PC-9 (cell line): Measurements from ENCODE around the gene PDGFD. TPM values are rescaled to one million over a fixed set of nuclear protein-coding genes. Genes with fewer than 3 reads are reported as not detected.

Experiments used
- BruUV-seq: library from RNA; stranded (reverse); fragments of 400-500 nt; replicated peaks from 2 replicates; lab custom pipeline; 2021; lab: Mats Ljungman, UMichigan
- CTCF ChIA-PET: fragments of 300-600 bp; sonication (Branson Sonifier 250); formaldehyde crosslinking; loops from one replicate; lab custom pipeline; 2022; ENCODE audit warnings: antibody characterized with exemption; lab: Charles Lee
- POLR2A ChIA-PET: fragments of 300-600 bp; sonication (Branson Sonifier 250); formaldehyde crosslinking; loops from one replicate; lab custom pipeline; 2022; ENCODE audit warnings: antibody characterized with exemption; ENCODE audit not compliant: unreplicated experiment; lab: Charles Lee
- DNase-seq, 2 experiments: peaks; one replicate each; pipeline versions ENCODE4 v3.0.0 to v3.0.0-alpha.2; 2015 to 2022; ENCODE audit warnings: mixed read lengths in 1 of 2
- H2AFZ ChIP-seq: fragments of 200-600 bp; sonication (generic); 2 replicates; pipeline ENCODE4 v1.8.1; 2017; ENCODE audit warnings: antibody characterized with exemption
- H3F3A ChIP-seq: fragments of 200-600 bp; sonication (generic); 2 replicates; pipeline ENCODE4 v1.8.1; 2017; ENCODE audit warnings: antibody characterized with exemption, mild to moderate bottlenecking, low read depth; ENCODE audit not compliant: insufficient read depth
- H3K27ac ChIP-seq: fragments of 200-600 bp; sonication (generic); 2 replicates; pipeline ENCODE4 v1.6.1; 2016; ENCODE audit warnings: mixed run types
- H3K27me3 ChIP-seq: fragments of 200-600 bp; sonication (generic); 2 replicates; pipeline ENCODE4 v1.6.1; 2016; ENCODE audit warnings: low read depth, mixed run types; ENCODE audit not compliant: insufficient read depth
- H3K36me3 ChIP-seq: fragments of 200-600 bp; sonication (generic); 2 replicates; pipeline ENCODE4 v1.6.1; 2016; ENCODE audit warnings: low read depth, mixed run types
- H3K4me1 ChIP-seq: fragments of 200-600 bp; sonication (generic); replicated peaks from 2 replicates; pipeline ENCODE4 v1.6.1; 2016; ENCODE audit warnings: mixed run types; ENCODE audit not compliant: insufficient read depth
- H3K4me2 ChIP-seq: fragments of 200-600 bp; sonication (generic); 2 replicates; pipeline ENCODE4 v1.6.1; 2017; ENCODE audit warnings: mixed run types
- H3K4me3 ChIP-seq: fragments of 200-600 bp; sonication (generic); 2 replicates; pipeline ENCODE4 v1.6.1; 2016; ENCODE audit warnings: mixed run types
- H3K79me2 ChIP-seq: fragments of 200-600 bp; sonication (generic); 2 replicates; pipeline ENCODE4 v1.6.1; 2017; ENCODE audit warnings: low read depth, mixed run types
- H3K9me2 ChIP-seq: fragments of 200-600 bp; sonication (generic); 2 replicates; pipeline ENCODE4 v1.8.1; 2017; ENCODE audit warnings: mild to moderate bottlenecking; ENCODE audit not compliant: insufficient read depth
- H3K9me3 ChIP-seq: fragments of 200-600 bp; sonication (generic); 2 replicates; pipeline ENCODE4 v1.8.1; 2016; ENCODE audit warnings: low read depth; ENCODE audit not compliant: insufficient read depth
- H4K20me1 ChIP-seq: fragments of 200-600 bp; sonication (generic); 2 replicates; pipeline ENCODE4 v1.8.1; 2017; ENCODE audit not compliant: insufficient read depth
- EZH2 ChIP-seq: fragments of 200-600 bp; sonication (generic); IDR thresholded peaks from 2 replicates; pipeline ENCODE4 v1.8.0; 2017; ENCODE audit warnings: antibody characterized with exemption, low read depth
- intact Hi-C: fragments of 100-400 bp; cut with micrococcal nuclease; formaldehyde crosslinking; loops from one replicate; pipeline ENCODE4 v1.10.0; 2022; ENCODE audit not compliant: unreplicated experiment
- total RNA-seq: library from RNA; stranded (reverse); gene quantifications from 2 replicates; pipeline ENCODE4 v1.2.3, GENCODE V29; 2021
- TF ChIP-seq, protein P1 (sequence below): fragments of 200-600 bp; sonication (generic); conservative IDR thresholded peaks from 2 replicates; pipeline ENCODE4 v1.6.1; 2017; ENCODE audit warnings: mixed run types, antibody characterized with exemption, mild to moderate bottlenecking, moderate library complexity

PDGFD gene
- total RNA-seq, 1 experiment from 2014 or later: 6.1 TPM

DNA sequence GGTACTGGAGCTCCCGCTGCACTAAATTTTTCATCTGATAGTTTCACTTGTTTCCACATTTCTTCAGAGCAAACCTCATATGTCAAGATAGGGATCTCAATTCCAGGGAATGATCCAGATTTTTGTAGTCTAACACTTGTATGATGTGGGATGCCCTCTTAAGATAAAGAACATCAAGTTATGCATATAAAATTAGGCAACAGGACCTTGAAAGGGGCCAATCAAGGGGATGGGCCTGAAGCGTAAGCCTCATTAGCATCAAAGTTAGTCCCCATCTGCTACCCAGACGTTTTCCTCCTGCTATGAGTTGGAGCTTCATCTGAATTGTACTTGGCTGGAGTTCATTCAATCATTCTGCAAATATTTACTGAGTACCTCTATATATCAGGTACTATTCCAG is 17.5 kb downstream of the PDGFD start:
- no peak overlapping the region for H3K4me2 ChIP-seq
- H3K79me2 ChIP-seq: no peaks in the 10 kb centered on the region
- H3K9me3 ChIP-seq: no peaks in the 10 kb centered on the region
- intact Hi-C loops: no loop called here
- H3F3A ChIP-seq: no peaks in the 10 kb centered on the region
- TF ChIP-seq, protein P1, sequence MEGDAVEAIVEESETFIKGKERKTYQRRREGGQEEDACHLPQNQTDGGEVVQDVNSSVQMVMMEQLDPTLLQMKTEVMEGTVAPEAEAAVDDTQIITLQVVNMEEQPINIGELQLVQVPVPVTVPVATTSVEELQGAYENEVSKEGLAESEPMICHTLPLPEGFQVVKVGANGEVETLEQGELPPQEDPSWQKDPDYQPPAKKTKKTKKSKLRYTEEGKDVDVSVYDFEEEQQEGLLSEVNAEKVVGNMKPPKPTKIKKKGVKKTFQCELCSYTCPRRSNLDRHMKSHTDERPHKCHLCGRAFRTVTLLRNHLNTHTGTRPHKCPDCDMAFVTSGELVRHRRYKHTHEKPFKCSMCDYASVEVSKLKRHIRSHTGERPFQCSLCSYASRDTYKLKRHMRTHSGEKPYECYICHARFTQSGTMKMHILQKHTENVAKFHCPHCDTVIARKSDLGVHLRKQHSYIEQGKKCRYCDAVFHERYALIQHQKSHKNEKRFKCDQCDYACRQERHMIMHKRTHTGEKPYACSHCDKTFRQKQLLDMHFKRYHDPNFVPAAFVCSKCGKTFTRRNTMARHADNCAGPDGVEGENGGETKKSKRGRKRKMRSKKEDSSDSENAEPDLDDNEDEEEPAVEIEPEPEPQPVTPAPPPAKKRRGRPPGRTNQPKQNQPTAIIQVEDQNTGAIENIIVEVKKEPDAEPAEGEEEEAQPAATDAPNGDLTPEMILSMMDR: no peak
- no peak for TF ChIP-seq EZH2
- H3K9me2 ChIP-seq: no peaks in the 10 kb centered on the region
- no peak overlapping the region for H2AFZ ChIP-seq
- no TSS peak for BruUV-seq
- ChIA-PET POLR2A (no interaction called here), CTCF (no interaction called here)
- DNase-seq: no peak
- H3K27ac ChIP-seq: no peak overlapping the region
- no peaks in the 10 kb centered on the region for H3K36me3 ChIP-seq
- H3K4me1 ChIP-seq: no peaks in the 10 kb centered on the region
- H3K4me3 ChIP-seq: no peak overlapping the region
- no peaks in the 10 kb centered on the region; the same call in 1 of the 2 replicates for H4K20me1 ChIP-seq
- no peaks in the 10 kb centered on the region for H3K27me3 ChIP-seq

DNA sequence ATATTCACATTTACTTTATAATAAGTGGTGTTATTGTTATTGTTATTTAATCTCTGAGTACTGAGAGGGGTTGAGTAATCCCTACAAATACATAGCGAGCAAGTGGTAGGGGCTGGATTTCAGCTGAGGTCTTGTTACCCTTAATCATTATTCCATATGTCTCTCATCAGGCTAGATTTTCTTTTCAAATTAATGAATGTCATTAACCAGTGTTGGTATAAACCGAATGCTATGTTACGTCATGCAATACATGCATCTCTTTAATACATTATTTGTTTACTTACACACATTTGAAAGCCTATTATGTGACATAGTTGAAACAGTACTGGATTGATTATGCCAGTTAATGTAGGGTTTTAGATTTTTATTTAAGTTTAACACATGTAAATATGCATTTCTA is 18.9 kb downstream of the PDGFD start:
- CTCF ChIA-PET: no interaction called here
- H2AFZ ChIP-seq: no peak overlapping the region
- intact Hi-C loops: no loop called here

DNA sequence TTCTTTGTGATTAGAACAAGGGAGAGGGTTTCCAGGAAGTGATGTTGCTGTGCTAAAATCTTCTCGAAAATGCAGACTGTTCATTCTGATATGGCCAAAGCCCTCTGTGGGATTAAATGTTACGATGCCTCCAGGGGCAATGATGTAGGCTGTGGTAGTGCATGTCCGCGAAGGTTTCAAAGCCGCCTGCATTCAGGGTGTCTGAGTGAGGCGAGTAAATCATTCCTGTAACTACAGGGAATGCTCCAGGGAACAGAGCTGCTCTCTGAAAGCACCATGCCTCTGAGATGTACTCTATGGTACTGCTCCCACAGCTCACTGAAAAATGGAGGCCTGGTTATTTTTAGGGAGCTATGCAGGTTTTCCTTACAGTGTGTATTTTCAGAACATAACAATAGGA is 21.2 kb downstream of the PDGFD start:
- no peaks in the 10 kb centered on the region for H3K4me1 ChIP-seq
- no peak overlapping the region for H3K4me3 ChIP-seq
- no peaks in the 10 kb centered on the region; the same call in 1 of the 2 replicates for H4K20me1 ChIP-seq
- ChIA-PET CTCF (no interaction called here), POLR2A (no interaction called here)
- no peak overlapping the region for H2AFZ ChIP-seq
- DNase-seq: no peak
- BruUV-seq: no TSS peak
- no peaks in the 10 kb centered on the region for H3K27me3 ChIP-seq
- no peaks in the 10 kb centered on the region for H3K9me2 ChIP-seq
- H3K36me3 ChIP-seq: no peaks in the 10 kb centered on the region
- intact Hi-C loops: no loop called here
- H3K79me2 ChIP-seq: no peaks in the 10 kb centered on the region
- TF ChIP-seq, protein P1: no peak
- no peak for TF ChIP-seq EZH2
- no peaks in the 10 kb centered on the region for H3K9me3 ChIP-seq
- H3F3A ChIP-seq: no peaks in the 10 kb centered on the region
- no peak overlapping the region for H3K4me2 ChIP-seq
- H3K27ac ChIP-seq: no peak overlapping the region

More for the DNA sequence above, 18.9 kb downstream of the PDGFD start:
- Histone ChIP-seq H3F3A (no peaks in the 10 kb centered on the region), H3K4me1 (no peaks in the 10 kb centered on the region), H3K27me3 (no peaks in the 10 kb centered on the region), H3K4me2 (no peak overlapping the region), H3K27ac (no peak overlapping the region), H3K36me3 (no peaks in the 10 kb centered on the region), H3K79me2 (no peaks in the 10 kb centered on the region), H3K4me3 (no peak overlapping the region), H3K9me2 (no peaks in the 10 kb centered on the region), H3K9me3 (no peaks in the 10 kb centered on the region), H4K20me1 (no peaks in the 10 kb centered on the region; the same call in 1 of the 2 replicates)
- no peak for TF ChIP-seq EZH2
- TF ChIP-seq, protein P1: no peak
- no TSS peak for BruUV-seq
- POLR2A ChIA-PET: no interaction called here
- DNase-seq: no peak
